NCI-H510A treated with DMSO at 0.1 percent for 48 hours (cell line): Measurements from ENCODE around the gene DDX3X.
"Not testable (repeated sequence)": the region's sequence is repeated elsewhere in the genome, so short reads cannot be mapped to it uniquely, and the experiment has no call there.

Experiments
- DNase-seq: peaks from one replicate; lab custom pipeline; 2025; lab: John Stamatoyannopoulos, UW

DDX3X gene

DNA sequence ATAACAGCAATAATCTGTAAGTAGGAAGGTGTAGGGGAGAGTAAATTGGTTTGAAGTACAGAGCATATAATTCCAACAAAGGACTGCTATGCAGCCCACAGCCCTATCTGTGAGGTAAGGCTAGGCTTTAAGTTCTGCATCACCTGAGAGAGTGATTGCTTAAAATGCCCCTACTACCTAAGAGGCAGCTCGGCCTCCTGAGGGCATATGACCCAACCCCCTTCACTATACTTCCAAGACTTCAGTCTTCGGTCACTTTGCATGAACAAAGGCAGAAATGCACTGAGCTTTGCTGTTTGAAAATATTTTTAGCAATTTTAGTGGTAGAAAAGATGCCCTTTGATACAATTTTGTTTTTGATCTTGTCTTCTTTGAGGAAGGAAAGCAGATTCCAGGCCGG, 4.9 kb upstream of the DDX3X start:
- DNase-seq, result no peak

DNA sequence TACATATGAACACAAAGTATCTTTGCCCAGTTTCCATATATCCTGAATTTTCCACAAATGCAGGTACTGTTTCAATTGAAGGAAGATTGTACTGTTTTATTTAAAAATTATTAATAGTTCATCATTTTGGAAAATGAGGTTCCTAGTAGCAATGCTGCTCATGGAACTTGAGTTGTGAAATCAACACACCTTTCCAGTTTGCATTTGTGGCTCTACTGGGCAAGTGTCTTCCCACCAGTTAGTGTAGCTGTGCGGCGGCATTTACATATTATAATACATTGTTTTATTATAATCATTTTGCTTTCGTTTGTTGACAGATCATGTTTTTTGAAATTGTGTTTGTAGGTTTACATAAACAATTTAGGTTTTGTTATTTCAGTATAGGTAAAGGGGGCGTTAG, 2.0 kb upstream of the DDX3X start:
- DNase-seq, result peak; percentile 10

DNA sequence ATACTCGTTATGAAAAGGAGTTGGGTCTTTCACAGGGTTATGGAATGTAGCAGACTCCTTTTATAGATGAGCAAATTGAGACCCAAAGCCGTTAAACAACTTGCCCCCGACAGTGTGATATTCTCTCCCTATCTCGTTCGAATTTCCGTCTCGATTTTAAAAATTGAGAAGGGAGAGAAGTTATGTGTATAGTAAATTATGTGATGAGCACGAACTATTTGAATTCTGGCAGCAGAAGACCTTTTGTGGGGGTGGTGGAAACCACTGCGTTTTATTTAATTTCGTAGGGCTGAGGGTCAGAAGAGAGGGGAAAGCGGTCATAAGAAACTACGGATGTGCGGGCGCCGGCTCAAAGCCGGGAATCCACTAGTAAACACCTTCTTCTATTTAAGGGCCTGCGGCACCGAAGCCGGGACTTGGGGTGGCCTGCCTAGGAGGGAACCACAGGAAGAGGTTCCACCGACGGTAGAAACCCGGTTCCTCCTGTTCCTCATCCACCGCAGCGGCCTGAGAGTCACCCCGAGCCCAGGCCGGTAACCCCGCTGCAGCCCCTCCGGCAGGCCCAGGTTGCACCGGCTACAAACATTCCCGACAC, 1.5 kb upstream of the DDX3X start:
- peak; percentile 18 for DNase-seq

DNA sequence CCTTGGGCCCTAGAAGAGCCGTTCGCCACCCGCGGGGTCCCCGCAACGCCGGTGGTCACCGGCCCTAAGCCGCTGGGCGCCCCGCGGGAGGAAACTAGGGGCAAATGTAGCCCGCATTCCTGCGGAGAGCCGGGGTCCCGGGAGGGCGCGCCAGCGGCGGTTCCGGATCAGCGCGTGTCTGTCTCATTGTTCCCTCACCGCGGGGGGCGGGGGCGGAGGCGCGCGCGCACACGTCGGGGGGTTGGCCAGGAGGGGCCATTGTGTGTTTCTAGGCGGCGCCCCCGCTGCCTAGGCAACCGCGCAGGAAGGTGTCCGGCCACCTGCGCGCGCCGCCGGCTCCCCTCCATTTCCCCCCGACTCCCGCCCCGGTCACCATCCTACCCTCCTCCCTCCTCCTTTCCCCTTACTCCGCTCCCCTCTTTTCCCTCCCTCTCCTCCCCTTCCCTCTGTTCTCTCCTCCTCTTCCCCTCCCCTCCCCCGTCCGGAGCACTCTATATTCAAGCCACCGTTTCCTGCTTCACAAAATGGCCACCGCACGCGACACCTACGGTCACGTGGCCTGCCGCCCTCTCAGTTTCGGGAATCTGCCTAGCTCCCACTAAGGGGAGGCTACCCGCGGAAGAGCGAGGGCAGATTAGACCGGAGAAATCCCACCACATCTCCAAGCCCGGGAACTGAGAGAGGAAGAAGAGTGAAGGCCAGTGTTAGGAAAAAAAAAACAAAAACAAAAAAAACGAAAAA, 789 bp upstream of the DDX3X start:
- DNase-seq, result peak; percentile 93

DNA sequence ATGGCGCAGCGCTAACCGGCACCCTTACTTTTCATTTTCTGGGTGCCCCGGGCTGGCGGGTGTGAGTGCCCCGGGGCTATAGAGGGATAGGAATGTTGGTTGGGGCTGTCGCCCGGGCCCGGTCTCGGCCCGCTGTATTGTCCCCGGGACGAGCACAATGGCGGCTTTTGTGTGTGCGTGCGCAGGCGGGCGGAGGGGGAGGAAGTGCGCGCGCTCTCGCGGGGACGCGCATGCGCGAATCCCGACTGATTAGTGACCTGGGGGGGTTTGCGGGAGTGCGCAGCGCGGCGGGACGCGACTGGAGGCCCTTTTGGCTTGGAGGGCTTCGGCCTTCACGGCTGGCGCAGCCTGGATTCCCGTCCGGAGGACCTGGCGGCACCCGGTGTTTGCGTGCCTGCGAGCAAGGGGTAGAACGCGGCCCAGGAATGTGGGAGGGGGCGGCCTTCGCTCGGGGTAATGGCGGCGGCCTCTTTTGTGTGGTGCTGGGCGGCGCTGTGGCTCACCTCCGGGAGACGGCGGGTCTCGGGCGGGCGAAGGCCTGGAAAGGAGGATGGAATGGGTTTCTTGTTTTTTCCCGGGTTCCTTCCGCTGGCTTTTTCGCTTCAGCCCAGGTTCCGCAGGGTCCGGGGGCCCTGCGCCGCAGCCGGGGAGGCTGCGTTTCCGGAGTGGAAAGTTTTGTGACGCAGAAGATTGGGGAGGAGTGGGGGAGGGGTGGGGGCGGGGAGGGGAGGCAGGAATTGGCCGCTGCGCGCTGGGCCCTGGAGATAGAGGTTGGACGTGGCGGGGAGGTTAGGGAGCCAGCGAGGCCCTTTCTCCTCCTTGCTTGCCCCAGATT, 618 bp downstream of the DDX3X start:
- DNase-seq, result peak; percentile 29

DNA sequence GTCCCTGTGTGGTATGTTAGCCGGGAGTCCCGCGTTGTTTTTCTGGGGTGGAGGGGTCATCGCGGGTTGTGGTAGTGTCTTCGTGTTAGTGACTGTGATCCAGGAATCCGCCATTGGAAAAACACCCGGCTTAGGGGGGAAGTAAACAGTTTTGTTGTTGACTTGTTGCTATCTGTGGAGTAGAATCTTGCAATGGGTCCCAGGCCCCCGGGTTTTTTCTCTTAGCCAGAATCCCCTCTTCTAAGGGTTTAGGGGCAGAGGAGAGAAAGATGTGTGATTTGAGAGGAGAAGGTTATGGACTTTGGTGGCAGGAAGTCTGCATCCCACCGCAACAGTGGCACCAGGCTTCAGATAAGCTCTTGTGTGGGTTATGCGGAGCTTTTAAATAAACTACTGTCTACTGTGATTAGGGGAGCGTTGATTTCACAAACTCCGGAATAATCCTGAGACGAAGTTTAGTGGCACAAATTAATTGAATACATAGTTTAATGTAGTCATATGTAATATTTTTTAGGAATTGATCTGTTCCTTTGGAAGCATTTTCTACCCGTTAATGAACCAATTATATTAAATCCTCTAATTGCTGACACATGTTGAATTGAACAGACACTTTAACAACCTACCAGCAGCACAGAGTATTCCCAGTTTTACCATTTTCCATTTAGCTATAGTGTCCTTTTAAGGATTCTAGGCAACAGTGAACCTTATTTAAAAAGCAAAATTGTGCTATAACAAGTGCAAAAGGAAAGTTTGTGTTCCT, 1.4 kb downstream of the DDX3X start:
- no peak for DNase-seq

DNA sequence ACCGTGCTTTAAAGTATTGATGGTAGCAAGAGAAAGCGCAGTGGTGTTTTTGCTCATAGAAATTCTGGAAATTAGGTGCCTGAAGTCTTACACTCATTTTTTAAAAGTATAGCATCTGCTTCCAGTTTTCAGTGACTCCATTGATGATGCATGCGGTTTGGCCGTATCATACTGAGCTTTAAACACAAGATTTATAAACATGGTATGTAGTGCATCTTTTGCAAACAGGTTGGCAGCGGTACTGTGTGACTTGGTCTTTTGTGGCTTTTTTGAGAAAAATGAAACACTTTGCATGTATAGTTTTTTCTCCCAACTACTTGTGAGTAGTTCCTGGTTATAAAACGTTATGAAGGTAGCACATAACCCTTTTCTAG, 2.0 kb downstream of the DDX3X start:
- DNase-seq, result no peak

DNA sequence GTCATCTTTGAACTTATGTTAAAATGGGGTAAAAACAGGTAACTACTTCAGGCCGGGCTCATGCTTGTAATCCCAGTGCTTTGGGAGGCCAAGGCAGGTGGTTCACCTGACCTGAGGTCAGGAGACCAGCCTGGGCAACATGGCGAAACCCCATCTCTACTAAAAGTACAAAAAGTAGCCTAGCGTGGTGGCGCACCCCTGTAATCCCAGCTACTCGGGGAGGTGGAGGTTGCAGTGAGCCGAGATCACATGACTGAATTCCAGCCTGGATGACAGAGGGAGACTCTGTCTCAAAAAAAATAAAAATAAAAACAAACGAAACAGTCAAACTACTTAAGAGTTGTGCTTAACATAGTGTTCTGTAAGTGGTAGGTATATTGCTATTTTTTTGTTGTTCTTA, 2.5 kb downstream of the DDX3X start:
- DNase-seq, result no peak

DNA sequence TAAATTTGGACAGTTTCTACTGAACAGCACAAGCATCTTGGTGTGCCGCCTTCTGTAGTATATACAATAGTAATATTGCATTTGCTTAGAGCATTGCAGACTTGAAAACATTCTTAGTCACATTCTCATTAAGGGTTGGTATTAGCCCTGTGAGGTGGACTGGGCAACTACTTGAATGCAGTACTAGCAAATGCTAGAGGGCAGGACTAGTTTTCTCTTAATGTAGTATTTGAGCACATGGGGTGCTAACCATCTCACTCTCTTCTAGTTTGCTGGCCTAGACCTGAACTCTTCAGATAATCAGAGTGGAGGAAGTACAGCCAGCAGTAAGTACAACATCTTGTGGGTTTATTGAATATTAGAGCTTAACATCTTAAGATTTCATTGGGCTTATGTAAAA, 3.2 kb downstream of the DDX3X start:
- DNase-seq, result no peak

DNA sequence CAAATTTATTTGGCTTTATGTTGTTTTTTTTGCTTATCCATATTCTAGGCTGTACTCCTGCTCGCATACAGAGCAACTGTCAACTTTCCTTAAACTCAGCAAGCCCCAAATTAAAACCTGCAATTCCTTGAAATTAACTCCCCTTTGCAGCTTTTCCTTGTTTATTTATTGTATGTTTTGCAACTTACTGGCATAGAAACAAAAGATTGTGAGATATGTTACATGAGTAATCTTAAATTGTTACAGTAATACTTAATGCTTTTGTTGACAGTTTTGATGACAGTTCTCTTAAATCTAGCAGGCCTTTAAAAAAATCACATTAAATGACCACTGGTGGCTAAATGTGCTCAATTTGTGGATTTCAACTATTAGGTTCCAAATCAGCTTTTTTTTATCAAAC, 4.5 kb downstream of the DDX3X start:
- DNase-seq, result no peak

DNA sequence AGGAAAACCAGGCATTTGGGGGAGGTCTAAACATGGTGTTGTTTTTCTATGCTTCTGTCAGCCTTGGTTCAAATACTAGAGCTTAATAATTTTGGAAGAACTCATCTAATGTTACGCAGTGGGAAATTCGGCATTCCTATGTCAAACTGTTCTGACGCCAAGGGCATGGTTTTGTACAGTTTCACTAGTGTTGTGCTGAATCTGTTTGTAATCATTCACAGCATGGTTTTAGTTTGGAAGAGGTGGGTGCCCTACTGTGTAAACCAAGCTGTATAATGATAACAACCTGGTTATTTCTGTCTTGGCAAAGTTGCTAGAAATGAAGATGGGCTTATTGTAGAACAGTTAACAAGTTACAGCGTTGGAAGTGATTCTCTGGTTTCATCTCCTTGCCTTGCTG, 5.2 kb downstream of the DDX3X start:
- DNase-seq, result no peak

DNA sequence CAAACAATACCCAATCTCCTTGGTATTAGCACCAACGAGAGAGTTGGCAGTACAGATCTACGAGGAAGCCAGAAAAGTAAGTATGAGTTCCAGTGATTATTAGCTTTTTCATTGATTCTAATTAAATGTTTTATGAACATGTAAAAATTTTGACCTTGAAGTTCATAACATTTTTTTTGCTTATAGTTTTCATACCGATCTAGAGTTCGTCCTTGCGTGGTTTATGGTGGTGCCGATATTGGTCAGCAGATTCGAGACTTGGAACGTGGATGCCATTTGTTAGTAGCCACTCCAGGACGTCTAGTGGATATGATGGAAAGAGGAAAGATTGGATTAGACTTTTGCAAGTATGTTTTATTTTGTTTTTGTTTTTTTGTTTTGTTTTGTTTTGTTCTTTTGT, 10.1 kb downstream of the DDX3X start:
- DNase-seq, result no peak

DNA sequence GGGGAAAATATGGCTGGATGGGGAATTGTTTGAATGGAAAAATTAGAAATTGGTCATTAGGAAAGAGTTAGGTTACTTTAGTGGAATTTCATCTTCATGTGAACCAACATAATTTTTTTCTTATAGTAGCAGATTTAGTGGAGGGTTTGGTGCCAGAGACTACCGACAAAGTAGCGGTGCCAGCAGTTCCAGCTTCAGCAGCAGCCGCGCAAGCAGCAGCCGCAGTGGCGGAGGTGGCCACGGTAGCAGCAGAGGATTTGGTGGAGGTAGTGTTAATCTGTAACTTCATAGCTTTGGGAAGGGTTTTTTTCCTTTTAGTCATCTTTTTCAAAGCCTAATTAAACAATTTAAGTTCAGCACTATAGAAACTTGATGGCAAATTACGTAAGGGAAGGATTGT, 13.2 kb downstream of the DDX3X start:
- DNase-seq, result no peak

DNA sequence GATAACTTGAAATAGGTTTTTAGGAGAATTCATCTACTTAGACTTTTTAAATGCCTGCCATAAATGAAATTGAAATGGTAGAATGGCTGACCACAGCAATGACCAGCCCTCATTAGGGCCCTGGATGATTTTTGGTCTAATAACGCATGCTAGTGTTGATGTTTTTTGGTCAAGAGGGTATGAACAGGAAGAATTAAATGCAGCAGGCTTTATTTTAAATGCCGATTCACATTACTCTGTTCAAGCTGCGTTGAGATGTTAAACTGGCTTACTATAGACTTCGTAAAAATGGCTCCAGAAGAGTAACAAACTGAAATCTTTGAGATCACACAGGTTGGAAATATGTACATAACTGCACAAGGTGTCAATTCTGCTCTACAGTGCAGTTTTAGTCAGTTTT, 14.6 kb downstream of the DDX3X start:
- no peak for DNase-seq

DNA sequence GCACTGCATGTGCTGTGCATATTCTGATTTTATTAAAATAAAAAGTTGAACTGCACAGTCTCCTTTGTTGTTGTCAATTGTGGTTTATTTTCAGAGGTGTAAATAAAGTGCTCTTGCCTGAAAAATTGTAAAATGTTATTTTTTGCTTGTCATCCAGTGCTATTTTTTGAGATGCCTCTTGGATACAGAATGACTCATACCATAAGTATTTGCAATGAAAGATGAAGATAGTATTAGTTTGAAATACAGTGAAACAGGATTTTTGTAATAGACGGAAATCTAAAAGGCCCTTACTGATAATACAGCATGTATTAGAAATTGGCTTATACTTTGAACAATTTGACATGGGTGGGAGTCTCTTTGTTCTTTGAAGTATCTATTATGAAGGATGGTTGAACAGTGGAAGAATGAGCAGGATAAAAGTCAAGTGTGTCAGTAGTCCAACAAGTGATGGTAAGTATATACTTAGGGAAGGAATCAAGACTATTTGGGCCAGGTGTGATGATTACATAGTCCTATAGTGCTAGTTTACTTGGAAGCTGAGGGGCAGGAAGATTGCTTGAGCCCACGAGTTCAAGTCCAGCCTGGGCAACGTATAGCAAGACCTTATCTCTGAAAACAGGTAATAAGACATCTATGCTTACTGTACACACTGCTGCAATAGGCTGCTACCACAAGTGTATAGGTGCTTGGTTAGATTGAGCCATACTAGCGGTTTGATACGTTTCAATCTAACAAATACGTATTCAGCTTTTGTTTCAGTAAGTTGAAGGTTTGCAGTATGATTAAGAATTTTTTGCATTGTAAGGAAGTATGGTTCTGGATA, 16.4 kb downstream of the DDX3X start:
- no peak for DNase-seq

DNA sequence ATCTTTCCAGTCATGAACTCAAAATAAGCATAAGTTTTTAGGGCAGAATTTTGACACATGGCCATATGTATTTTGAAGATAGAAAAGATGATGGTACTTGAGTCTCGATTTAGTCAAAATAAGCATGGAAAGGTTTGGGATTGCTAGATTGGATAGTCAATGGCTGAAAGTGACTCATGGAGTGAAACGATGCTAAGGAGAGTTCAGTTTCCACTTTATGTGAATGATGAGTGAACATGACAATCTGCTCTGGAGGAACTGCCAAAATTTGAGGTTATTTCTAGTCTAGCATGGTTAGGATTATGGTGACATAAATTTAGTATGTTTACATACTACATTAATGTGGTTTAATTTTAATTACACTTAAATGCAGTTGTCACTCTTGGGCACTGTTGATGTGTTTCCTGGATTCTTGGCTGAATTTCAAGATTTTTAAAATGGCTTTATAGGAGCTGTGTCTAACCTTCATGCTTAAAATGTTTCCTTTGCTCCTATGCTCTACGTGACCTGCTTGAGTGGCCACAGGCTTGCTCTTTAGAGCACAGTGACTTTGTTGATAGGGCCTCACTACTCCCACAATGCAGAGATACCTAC, 17.1 kb downstream of the DDX3X start:
- no peak for DNase-seq

DNA sequence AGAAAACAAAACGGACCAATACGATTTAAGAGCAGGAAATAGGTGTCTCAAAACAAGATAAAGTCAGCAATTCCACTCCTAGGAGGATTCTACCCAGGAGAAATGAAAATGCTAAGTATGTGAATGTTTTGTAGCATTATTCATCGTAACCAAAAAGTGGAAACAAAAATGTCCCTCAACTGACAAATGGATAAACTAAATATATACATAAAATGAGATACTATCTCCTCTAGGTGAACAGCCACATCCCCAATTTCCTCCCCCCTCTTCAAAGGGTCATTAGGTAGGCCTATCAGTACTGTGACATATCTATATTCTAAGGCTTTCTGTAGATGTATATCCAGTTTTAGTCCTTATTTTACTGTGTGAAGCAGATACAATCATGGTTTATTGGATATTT, 18.0 kb downstream of the DDX3X start:
- DNase-seq, result no peak

DNA sequence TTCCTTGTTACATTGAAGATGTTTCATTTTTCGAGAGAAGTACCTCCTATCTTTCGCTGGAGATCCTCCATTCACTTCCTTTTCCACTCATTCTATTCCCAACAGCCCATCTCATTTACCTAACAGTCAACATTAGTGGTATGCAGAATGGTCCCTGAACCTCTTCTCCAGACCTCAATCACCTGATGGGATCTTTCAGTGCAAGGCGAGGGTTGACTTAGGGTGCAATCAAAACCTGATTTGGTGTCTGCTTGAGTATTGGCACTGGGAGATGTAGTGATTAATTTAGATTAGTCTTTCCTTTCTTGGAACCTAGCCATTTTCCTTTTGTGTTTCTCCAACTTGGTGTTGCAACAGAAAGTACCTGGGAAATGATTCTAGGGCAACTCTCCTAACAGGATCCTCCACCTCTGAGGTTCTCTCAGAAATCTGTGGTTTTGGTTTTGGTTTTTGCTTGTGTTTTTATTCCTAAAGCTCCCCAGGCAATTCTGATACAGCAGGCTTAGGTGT, 18.4 kb downstream of the DDX3X start:
- DNase-seq, result no peak

DNA sequence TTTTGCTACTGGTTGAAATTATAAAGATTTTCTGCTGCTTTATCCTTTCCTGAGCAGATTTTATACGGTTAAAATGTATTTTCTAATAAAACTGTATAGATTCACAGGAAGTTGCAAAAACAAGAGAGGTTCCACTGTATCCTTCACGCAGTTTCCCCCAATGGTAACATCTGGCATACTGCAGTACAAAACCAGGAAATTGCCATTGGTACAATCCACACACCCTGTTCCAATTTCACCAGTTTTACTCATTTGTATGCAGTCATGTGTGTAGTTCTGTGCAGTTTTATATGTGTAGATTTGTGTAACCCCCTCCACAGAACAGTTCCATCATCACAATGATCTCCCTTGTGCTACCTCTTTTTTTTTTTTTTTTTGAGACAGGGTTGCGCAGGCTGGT, 20.0 kb downstream of the DDX3X start:
- DNase-seq, result no peak

DNA sequence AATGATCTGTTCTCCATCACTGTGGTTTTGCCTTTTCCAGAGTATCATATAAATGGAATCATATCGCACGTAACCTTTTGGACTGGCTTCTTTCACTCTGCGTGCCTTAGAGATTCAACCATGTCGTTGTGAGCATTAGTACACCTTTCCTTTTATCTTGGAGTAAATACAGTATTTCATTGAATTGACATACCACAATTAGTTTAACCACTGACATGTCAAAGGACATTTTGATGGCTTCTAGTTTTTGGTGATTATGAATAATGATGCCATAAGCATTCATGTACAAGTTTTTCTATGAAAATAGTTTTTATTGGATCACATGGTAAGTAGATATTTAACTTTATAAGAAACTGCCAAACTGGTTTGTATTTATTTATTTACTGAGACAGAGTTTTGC, 35.2 kb downstream of the DDX3X start:
- no peak for DNase-seq

DNA sequence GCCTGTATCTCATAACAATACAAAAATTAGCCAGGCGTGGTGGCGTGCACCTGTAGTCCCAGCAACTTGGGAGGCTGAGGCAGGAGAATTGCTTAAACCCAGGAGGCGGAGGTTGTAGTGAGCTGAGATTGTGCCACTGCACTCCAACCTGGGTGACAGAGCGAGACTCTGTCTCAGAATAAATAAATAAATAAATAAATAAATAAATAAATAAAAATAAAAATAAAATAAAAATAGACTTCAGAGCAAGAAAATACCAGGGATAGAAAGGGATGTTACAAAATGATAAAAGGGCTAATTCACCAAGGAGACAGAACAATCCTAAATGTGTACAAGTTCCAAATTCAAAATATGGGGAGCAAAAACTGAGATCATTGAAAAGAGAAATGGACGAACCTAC, 37.6 kb downstream of the DDX3X start:
- DNase-seq, result not testable (repeated sequence)
